Effector CD4-positive, alpha-beta T cell (primary cell): ENCODE data around the gene GOLIM4.
"Not testable (repeated sequence)": the region's sequence is repeated elsewhere in the genome, so short reads cannot be mapped to it uniquely, and the experiment has no call there.

Experiments used
- DNase-seq: peaks from one replicate; pipeline ENCODE4 v3.0.0-alpha.2; 2020

GOLIM4 gene

DNA sequence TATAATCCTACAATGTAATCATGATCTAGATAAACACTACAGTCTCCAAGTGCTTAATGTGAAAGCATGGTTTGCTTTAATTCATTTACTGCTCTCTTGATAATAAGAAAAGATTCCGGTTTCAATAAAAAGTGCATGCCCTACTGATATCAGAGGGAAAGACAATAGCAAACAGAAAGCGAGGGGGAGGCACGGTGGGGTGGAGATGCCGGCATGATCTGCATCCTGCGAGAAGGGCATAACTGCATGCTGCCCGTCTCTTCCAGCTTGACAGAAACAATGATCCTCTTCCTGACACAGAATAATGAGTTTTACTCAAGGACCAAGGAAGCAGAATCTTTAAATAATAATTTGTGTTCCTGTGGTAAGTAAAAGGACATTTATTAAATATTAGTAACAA, 51.7 kb downstream of the GOLIM4 start:
- no peak for DNase-seq

DNA sequence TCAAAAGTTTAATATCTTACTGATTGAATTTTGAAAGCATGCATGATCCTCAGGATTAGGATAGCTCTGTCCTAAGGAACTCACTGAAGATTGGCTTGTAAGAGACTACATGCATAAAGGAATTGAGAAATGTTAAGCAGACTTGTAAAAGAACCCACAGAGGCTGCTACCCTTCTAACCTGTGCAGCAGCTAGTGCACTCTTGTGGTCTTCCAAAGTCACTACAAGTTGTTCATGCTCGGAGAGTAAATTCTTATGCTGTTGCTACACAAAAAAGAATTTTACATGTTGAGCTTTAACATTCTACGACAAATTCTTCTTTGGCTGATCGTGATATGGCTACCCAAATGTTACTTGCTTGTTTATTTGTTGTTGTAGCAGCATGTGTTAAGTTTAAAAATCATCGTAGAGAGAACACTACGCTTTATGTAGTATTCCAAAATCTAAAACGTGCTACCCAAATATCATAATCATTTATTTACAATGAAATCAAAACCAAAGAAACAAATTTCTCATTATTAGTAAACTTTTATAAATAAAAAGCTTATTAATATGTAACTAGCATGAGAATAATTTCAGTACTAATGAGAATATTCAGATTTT, 55.0 kb downstream of the GOLIM4 start:
- no peak for DNase-seq

DNA sequence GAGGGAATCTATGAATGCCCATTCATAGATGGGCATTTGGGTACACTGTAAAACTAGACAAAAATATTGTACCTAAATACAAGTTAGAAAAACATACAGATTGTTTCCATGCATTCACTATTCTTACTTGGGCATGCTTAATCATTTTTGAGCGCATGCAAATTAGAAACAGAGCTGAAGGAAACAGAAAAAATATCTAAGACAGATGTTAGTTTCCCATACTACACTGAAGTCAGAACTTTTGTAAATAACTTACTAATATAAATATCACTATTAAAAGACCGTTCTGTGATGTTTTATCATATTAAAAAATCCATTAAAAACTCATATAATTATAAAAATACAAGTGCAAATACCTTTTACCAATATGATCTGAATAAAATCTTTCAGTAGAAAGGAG, 58.7 kb downstream of the GOLIM4 start:
- no peak for DNase-seq

DNA sequence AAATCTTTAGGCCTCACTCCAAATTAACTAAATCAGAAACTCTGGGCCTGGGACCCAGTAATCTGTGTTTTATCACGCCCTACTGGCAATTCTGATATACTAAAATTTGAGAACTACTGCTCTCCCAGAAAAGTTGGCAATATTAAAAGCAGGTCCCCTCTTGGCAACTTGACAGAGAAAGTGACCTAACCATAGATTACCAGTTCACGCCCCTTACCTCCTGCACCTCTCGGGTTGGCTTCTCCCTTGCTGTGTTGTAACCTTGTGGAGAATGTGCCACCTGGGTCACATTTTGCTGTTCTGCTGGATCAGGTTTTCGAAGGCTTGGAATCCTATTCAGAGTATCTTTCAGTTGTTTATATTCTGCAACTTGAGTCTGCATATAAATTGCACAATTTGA, 59.1 kb downstream of the GOLIM4 start:
- DNase-seq: no peak

DNA sequence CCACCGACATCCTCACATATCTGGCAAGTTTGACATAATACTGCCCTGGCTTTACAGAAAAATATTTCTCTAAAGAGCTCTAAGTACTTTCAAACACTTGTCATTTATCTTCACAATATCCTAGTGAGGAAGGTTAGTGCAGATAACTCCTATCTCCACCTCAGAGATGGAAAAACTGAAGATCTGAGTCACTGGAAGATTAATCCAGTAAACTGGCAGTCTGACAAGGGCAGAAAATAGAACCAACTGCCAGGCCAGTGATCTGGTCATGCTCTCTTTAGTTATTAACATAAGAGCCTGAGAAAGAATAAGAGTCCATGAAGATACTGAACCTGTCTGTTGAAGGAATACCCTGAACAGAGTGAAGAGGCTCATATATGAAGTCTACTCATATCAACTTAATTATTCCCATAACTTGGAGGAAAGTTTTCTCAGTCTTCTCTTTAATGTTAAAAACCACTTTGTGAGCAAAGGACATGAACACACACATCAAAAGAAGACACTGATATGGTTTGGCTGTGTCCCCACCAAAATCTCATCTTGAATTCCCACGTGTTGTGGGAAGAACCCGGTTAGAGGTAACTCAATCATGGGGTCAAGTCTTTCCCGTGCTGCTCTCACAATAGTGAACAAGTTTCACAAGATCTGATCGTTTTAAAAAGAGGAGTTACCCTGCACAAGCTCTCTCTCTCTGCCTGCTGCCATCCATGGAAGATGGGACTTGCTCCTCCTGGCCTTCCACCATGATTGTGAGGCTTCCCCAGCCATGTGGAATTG, 61.4 kb downstream of the GOLIM4 start:
- DNase-seq: no peak

DNA sequence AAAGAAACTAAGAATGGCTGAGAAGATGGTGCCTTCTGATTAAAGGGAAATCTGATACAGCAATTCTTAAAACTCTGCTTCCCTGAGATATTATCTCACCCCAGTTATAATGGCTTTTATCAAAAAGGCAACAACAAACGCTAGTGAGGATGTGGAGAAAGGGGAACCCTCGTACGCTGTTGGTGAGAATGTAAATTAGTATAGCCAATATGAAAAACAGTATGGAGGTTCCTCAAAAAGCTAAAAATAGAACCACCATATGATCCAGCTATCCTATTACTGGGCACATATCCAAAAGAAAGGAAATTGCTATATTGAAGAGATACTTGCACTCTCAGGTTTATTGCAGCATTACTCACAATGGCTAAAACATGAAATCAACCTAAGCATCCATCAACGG, 65.1 kb downstream of the GOLIM4 start:
- no peak for DNase-seq

DNA sequence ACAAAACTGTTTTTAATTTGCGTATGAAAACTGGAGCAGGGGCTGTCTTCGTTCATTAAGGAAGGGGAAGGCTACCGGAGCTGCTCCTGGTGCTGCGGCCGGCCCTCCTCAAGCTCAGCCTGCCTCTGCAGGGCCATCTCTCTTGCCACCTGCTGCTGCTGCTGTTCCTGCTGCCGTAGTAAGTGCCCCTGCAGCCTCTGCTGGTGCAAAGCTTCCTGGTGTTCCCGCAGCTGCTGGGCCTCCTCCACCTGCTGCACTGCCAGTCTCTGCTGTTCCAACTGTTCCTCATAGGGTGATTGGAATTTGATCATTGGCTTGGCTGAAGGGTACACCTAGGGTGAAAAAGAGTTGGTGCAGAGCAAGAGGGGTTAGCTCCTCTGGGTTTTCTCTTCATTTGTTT, 66.0 kb downstream of the GOLIM4 start:
- no peak for DNase-seq

DNA sequence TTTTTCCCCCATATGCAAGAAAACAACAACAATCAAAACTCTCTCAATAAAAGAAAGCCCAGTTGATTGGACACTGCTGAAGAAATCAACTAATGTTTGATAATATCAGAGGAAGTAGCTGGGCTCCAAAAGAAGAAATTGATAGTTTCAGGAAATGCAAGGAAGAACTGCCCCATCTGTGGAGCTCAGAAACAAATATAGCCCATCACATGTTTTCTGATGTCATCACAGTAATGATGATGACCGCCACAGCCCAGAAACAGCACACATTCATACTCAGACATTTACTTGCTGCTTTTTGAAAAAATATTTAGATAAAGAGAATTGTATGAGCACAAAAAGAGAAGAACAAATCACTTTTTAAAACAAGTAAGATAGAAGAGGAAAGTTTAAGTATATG, 67.6 kb downstream of the GOLIM4 start:
- no peak for DNase-seq

DNA sequence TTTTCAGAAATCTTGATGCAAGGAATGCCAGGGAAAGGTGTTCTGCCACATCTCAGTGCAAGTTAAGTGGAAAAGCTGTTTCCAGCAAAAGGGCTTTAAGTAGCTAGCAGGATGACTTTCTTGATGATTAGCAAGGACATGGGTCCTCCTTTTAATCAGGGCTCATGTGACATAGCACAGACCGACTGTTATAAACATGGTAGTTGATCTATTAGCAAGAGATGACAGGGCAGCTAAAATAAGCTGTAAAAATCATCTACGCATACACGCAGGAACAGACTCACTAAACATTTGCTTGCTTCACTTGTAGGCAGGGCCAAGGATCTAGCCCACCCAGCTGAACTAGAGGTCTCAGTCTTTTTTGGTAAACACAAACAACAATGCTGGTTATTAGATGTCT, 69.0 kb downstream of the GOLIM4 start:
- no peak for DNase-seq

DNA sequence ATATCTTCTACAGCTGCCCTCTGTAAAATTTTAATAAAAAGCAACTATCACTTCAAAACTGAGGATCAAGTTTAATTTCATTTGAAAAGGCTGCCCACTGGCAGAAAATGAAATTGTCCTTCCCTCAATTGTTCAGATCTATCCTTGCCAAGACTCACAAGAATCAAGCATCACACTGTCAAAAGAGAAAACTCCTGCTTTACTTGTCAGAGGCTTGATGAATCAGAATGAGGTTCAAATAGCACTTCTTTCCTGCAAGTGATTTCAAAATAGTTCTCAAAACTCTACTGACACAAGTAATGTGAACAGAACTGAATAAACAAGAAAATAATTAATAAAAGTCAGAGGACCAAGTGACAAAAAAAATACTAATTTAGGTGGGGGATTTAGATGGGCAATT, 70.6 kb downstream of the GOLIM4 start:
- DNase-seq: no peak

DNA sequence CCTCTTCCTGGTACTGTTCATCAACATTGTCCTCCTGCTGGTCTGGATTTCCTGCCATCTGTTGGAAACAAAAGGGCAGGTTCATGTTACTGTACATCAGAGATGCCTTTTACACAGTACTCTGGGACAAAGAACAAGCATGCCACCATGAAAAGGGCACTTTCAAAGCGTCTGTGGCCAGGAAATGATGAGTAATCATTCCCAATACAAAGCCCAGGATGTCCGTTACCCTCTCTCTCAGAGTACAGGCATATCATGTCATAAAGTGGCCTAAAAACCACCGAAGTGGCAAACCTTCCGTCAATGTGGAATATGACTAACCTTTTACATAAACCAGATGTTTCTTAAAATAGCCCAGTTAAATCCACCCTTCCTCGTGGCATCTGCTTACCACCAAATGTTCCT, 71.2 kb downstream of the GOLIM4 start:
- DNase-seq: no peak

DNA sequence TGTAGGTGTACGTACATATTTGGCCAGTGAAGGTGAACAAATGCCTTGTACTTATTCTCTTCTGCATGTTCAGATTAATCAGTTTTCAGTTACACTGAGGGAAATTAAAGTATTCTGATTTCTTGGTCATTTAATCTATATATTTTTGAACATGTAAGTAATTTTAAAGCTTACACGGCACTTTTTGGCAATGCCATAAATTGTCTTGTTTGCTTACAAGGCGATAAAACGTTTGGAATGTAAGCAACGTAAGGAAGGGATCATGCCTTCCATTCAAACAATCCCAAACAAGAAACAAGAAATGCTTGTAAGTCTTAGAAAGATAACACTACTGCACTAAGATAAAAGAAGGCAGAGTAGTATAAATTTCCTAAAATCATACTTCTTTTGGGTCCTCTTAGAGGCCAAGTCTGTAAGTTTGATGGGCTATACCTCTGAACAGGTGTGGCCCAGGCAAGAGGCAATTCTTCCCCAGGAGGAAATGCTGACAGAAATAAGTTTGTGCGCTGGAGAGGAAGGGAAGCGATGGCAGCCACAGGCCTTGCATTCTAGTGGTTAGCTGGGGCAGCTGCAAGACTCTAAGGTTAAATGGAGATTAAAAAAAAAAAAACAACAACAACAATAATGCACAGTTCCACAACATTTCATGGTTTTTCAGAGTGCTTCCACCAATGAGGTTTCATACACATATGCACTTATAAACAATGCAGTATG, 73.8 kb downstream of the GOLIM4 start:
- no peak for DNase-seq

DNA sequence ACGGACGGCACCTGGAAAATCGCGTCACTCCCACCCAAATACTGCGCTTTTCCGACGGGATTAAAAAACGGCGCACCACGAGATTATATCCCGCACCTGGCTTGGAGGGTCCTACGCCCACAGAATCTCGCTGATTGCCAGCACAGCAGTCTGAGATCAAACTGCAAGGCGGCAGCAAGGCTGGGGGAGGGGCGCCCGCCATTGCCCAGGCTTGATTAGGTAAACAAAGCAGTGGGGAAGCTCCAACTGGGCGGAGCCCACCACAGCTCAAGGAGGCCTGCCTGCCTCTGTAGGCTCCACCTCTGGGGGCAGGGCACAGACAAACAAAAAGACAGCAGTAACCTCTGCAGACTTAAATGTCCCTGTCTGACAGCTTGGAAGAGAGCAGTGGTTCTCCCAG, 84.4 kb downstream of the GOLIM4 start:
- not testable (repeated sequence) for DNase-seq

DNA sequence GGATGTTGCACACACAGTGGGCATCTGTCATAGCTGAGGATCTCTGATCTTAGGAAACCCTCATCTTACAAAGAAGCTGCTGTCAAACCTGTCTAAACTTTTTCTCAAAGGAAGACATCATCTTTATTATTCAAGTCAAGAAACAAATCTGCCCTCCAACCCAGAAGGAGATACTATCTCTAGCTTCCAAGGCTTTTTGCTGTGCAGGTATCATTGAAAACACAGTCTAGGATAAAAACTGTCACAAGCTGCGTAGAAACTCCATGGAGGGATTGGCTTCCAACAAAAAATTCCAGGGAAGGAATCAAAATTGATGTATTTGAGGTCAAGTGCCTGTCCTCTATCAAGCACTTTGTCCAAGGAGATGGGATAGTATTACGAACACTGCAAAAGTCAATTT, 89.1 kb downstream of the GOLIM4 start:
- DNase-seq: no peak

DNA sequence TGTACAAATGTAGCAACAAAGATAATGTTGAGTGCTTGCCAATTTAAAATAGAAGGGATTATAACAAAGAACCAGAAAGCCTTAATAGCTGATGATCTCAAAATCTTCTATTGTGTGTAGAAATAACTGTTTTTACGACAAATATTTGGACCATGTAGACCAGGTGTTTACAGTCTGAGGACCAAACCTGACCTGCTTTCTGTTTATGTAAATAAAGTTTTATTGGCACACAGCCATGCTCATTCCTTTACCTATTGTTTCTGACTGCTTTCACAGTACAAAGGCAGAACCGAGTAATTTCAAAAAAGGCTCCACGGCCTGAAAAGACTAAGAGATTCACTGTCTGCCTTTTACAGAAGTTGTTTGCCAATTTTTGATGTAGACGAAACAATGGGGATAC, 91.8 kb downstream of the GOLIM4 start:
- no peak for DNase-seq

DNA sequence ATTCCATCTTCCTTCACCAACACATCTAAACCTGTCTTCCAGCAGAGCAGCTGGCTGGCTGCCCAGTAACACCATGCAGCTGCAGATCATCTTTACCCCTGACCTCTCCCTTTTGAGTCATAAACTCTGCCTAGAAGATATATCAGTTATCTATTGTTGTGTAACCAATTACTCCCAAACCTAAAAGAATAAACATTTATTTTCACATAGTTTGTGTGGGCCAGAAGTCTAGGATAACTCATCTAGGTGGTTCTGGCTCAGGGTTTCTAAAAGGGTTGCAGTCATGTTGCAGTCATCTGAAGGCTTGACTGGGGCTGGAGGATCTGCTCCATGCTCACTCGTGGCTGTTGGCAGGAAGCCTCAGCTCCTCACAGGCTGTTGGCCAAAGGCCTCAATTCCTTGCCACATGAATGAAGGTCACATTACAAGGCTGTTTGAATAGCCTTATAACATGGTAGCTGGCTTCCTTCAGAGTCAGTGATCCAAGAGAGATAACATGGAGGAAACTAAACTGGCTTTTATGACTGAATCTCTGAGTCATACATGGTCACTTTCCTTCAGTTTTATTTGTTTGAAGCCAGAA, 92.8 kb downstream of the GOLIM4 start:
- no peak for DNase-seq

DNA sequence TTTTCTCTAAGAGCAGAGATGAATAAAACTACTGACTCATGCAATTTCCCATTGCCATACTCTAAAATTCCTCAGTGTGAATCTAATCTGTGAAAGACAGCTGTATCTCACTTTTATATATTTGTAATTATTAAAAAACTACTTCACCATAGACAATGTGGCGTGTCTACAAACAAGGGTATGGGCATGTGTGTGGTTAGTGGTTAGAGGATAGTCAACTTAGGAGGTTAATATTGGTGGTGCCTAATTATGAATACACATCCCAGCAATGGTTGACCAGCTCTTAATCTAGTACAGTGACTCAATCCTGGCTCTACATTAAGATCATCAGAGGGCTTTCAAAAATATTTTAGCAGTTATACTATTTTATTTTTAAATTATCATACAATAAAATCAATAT, 94.5 kb downstream of the GOLIM4 start:
- DNase-seq: no peak

DNA sequence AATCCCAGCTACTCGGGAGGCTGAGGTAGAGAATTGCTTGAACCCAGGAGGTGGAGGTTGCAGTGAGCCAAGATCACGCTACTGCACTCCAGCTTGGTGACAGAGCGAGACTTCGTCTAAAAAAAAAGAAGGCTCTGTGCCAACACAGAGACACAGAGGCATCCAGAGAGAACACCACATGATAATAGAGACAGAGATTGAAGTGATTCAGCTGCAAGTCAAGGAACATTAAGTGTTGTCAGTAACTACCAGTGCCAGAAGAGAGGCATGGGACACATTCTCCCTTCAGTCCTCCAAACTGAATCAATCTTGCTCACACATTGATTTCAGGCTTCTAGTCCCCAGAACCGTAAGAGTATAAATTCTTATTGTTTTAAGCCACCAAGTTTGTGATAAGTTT, 97.5 kb downstream of the GOLIM4 start:
- no peak for DNase-seq

DNA sequence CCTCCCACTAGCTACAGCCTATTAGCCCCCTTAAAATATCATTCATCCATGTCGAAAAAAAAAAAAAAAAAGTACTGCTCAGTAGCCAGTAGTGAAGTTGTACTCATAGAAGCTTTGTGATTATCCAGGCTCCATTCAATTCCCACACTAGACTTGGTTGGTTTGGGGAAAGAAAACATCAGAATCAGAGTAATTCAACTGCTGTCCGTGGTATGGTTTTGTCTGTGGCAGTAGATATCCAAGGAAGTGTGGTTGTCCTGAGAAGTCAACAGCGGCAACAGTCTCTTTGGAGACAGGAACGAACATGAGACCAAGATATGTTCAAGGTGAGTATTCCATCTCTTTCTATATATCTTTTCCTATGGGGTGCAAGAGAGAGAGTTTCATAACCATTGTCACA, 99.2 kb downstream of the GOLIM4 start:
- no peak for DNase-seq

DNA sequence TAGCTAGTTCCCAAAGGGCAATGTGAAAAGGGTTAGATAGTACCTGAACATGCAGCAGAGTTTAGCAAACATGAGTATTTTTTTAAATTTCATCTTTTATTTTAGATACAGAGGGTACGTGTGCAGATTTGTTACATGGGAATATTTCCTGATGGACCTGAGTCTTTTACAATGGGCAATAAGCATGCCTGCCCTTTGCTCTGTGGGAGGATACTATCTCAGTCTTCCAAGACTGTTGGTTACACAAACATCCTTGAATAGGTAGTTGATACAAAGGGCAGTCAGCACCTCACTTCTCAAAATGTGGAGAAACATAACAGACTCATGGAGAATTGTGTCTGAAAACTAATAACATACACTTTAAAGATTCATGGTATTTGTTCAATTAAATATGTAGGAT, 103.3 kb downstream of the GOLIM4 start:
- no peak for DNase-seq

DNA sequence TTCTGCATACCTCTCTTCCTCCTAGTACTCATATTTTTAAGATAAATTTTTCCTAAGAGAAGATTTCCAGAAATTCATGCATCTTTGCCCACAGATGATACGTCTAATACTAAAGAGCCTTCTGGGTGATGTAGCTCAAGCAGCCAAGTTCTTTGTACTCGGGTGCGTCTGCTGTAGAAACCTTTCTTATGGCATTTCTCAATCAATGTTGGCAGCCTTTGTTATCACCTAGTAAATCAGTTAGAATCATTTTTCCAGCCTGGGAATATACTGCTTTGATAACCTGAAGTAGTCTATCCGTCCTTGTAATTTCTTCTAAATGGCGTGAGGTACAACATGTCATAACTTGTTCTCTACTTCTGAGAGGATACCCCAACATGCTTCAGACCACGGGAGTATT, 104.5 kb downstream of the GOLIM4 start:
- DNase-seq: no peak

DNA sequence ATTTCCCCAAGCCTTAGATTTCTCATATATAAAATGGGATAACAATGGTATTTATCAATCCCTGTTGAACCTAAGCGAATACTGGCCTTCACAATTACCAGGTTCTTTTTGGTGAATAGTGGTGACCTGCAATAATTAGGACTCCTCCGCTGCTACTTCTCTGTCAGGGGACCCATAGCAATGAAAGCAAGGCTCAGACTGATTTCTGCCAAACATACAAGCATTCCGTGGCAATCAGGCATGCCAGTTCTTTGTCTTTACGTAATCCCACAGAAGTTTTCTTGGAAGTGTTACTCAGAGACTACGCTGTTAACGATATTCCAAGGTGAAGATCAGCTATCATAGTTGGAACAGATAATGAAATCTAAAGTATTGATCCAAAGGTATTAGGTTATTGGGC, 105.7 kb downstream of the GOLIM4 start:
- DNase-seq: no peak

DNA sequence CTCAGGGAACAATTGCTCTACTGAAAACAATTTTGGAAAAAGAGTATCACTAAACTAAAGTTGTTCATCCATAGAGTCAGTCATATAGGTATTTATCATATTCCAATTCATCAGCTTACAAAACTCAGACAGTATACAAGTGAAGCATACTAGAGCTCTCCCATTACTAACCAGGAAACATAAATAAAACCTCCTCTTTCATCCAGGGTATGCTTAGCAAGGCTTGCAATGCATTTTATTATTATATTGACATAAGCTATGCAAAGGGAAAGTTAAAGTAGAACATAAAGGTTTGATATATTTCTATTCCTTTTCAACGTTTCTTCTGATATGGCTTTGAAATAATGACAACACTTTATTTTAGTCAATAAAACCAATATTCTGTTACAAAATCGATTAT, 106.7 kb downstream of the GOLIM4 start:
- no peak for DNase-seq

DNA sequence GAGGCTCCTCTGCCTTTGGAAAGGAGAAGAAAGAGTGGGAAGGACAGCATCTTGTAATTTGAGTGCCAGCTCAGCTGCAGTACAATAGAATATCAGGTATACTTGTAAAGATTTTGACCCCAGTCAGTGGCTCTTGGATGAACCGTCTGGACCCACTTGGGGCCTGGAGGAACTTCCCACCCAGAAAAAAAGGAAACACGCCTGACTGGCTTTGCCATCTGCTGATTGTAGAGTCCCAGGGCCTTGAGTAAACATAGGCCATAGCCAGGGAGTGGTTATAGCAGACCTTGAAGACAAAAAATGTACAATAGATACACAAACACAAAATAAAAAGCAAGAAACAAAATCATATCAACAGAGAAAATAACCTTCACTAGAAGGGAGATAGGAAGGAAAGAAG, 112.1 kb downstream of the GOLIM4 start:
- DNase-seq: no peak
